HG02870 (cell line): ENCODE measurements around the gene CCDC198.

ENCODE experiments used
- ATAC-seq: cut with Tn5 transposase; IDR thresholded peaks from one replicate; pipeline ENCODE4 v1.9.1; 2021; ENCODE audit warnings: mild to moderate bottlenecking, moderate library complexity; ENCODE audit not compliant: unreplicated experiment

The CCDC198 gene

GRCh38 chr14:57464008-57464730, 29.5 kb downstream of the CCDC198 start:
- ATAC-seq = peak; percentile 59

GRCh38 chr14:57462551-57462950, 31.1 kb downstream of the CCDC198 start:
- ATAC-seq = no peak

GRCh38 chr14:57461777-57462320, 31.8 kb downstream of the CCDC198 start:
- ATAC-seq = no peak

- no peak for ATAC-seq
Observed at GRCh38 chr14:57435923-57436322, 57.7 kb downstream of the CCDC198 start.

GRCh38 chr14:57420986-57421385, 72.7 kb downstream of the CCDC198 start:
- ATAC-seq = no peak

- no peak for ATAC-seq
Observed at GRCh38 chr14:57420033-57420432, 73.6 kb downstream of the CCDC198 start.
